Osteocyte (in vitro differentiated cells): ENCODE results near the gene DYTN. TPM values are rescaled to one million over a fixed set of nuclear protein-coding genes. Genes with fewer than 3 reads are reported as not detected.
A peak's percentile ranks its signal among the peaks of the same experiment; 100 is the strongest.

Experiments used
- DNase-seq: peaks from one replicate; pipeline ENCODE4 v3.0.0; 2021; ENCODE audit warnings: mixed read lengths; ENCODE audit not compliant: unreplicated experiment; ENCODE audit errors: extremely low spot score
- H3K27ac Mint-ChIP-seq: one replicate; pipeline ENCODE4 v1.8.0; 2021; ENCODE audit warnings: mild to moderate bottlenecking, mixed read lengths; ENCODE audit not compliant: unreplicated experiment
- H3K27me3 Mint-ChIP-seq: one replicate; pipeline ENCODE4 v1.8.0; 2021; ENCODE audit warnings: mixed read lengths; ENCODE audit not compliant: unreplicated experiment
- H3K36me3 Mint-ChIP-seq: one replicate; pipeline ENCODE4 v1.8.0; 2021; ENCODE audit warnings: mixed read lengths; ENCODE audit not compliant: unreplicated experiment
- H3K4me1 Mint-ChIP-seq: one replicate; pipeline ENCODE4 v1.8.0; 2021; ENCODE audit warnings: mixed read lengths; ENCODE audit not compliant: unreplicated experiment
- H3K4me3 Mint-ChIP-seq: one replicate; pipeline ENCODE4 v1.8.0; 2021; ENCODE audit warnings: mild to moderate bottlenecking, moderate library complexity, mixed read lengths; ENCODE audit not compliant: unreplicated experiment
- H3K9me3 Mint-ChIP-seq: one replicate; pipeline ENCODE4 v1.8.0; 2021; ENCODE audit warnings: mixed read lengths; ENCODE audit not compliant: unreplicated experiment
- CTCF ChIP-seq: fragments of 200-600 bp; sonication (generic); IDR thresholded peaks from 2 replicates; pipeline ENCODE4 v1.5.0; 2021; ENCODE audit warnings: antibody characterized with exemption, mild to moderate bottlenecking, moderate library complexity
- total RNA-seq: library from RNA; stranded (reverse); gene quantifications from 2 replicates; pipeline ENCODE4 v1.2.1, GENCODE V29; 2021

The DYTN gene
- total RNA-seq, 1 donor from 2014 or later, result not detected

GRCh38 chr2:206647985-206648384 lies 70.2 kb downstream of the DYTN start:
- DNase-seq, result no peak
- no peak for TF ChIP-seq CTCF
- H3K4me1 Mint-ChIP-seq, result no peaks in the 10 kb centered on the region
- H3K9me3 Mint-ChIP-seq, result no peaks in the 10 kb centered on the region
- peaks cover 7% of the 10 kb centered on the region for H3K27me3 Mint-ChIP-seq
- no peak overlapping the region for H3K27ac Mint-ChIP-seq
- H3K36me3 Mint-ChIP-seq, result no peaks in the 10 kb centered on the region
- no peak overlapping the region for H3K4me3 Mint-ChIP-seq

GRCh38 chr2:206642075-206643025 lies 75.8 kb downstream of the DYTN start, which contains the start of gene FAM237A:
TSS of gene FAM237A (plus strand) at chr2:206642487. CDS start at chr2:206644237, 1,750 bp downstream.
- H3K4me3 Mint-ChIP-seq, result peak within 1 kb of the TSS; percentile 23
- peaks cover 11% of the 10 kb centered on the region for H3K27me3 Mint-ChIP-seq

GRCh38 chr2:206641226-206641625 lies 77.0 kb downstream of the DYTN start:
- no peak overlapping the region for H3K27ac Mint-ChIP-seq
- H3K4me1 Mint-ChIP-seq, result peaks cover 2% of the 10 kb centered on the region
- H3K4me3 Mint-ChIP-seq, result no peak overlapping the region
- TF ChIP-seq CTCF, result no peak
- no peaks in the 10 kb centered on the region for H3K9me3 Mint-ChIP-seq
- H3K27me3 Mint-ChIP-seq, result peaks cover 8% of the 10 kb centered on the region
- H3K36me3 Mint-ChIP-seq, result no peaks in the 10 kb centered on the region
- no peak for DNase-seq

More at GRCh38 chr2:206642075-206643025, 75.8 kb downstream of the DYTN start, which contains the start of gene FAM237A:
- Mint-ChIP-seq H3K4me1 (peaks cover 2% of the 10 kb centered on the region), H3K27ac (no peak within 1 kb of the TSS), H3K9me3 (no peaks in the 10 kb centered on the region), H3K36me3 (no peaks in the 10 kb centered on the region)
- TF ChIP-seq CTCF, result no peak
- DNase-seq, result peak; percentile 84

- Mint-ChIP-seq H3K27me3 (peaks cover 9% of the 10 kb centered on the region), H3K9me3 (no peaks in the 10 kb centered on the region), H3K4me1 (peaks cover 2% of the 10 kb centered on the region), H3K27ac (no peak overlapping the region), H3K4me3 (no peak overlapping the region), H3K36me3 (no peaks in the 10 kb centered on the region)
- no peak for TF ChIP-seq CTCF
- DNase-seq, result no peak
Observed at GRCh38 chr2:206639636-206640035, 78.6 kb downstream of the DYTN start.

GRCh38 chr2:206635015-206635414 lies 83.2 kb downstream of the DYTN start:
- Mint-ChIP-seq H3K27me3 (peaks cover 12% of the 10 kb centered on the region), H3K9me3 (no peaks in the 10 kb centered on the region), H3K27ac (no peak overlapping the region), H3K4me1 (no peaks in the 10 kb centered on the region), H3K4me3 (no peak overlapping the region), H3K36me3 (no peaks in the 10 kb centered on the region)
- DNase-seq, result no peak
- no peak for TF ChIP-seq CTCF
